Chondrocyte (in vitro differentiated cells): ENCODE results near the gene AMMECR1L. TPM values are rescaled to one million over a fixed set of nuclear protein-coding genes. Genes with fewer than 3 reads are reported as not detected.
"Not testable (repeated sequence)": the region's sequence is repeated elsewhere in the genome, so short reads cannot be mapped to it uniquely, and the experiment has no call there.

Experiments
- DNase-seq: peaks from one replicate; pipeline ENCODE4 v3.0.0; 2021; ENCODE audit warnings: mixed read lengths, low spot score
- H3K27ac Mint-ChIP-seq: one replicate; pipeline ENCODE4 v1.8.0; 2021; ENCODE audit warnings: mild to moderate bottlenecking, moderate library complexity, mixed read lengths; ENCODE audit not compliant: unreplicated experiment
- H3K27me3 Mint-ChIP-seq: 2 replicates; pipeline ENCODE4 v1.8.0; 2021; ENCODE audit warnings: low read depth, mixed read lengths
- H3K36me3 Mint-ChIP-seq: 2 replicates; pipeline ENCODE4 v1.8.0; 2021; ENCODE audit warnings: low read depth, mixed read lengths
- H3K4me1 Mint-ChIP-seq: 2 replicates; pipeline ENCODE4 v1.8.0; 2021; ENCODE audit warnings: low read depth, mild to moderate bottlenecking, mixed read lengths
- H3K4me3 Mint-ChIP-seq: one replicate; pipeline ENCODE4 v1.8.0; 2021; ENCODE audit warnings: mild to moderate bottlenecking, moderate library complexity, mixed read lengths; ENCODE audit not compliant: unreplicated experiment
- H3K9me3 Mint-ChIP-seq: 2 replicates; pipeline ENCODE4 v1.8.0; 2021; ENCODE audit warnings: low read depth, mixed read lengths
- CTCF ChIP-seq: fragments of 200-600 bp; sonication (generic); IDR thresholded peaks from 2 replicates; pipeline ENCODE4 v1.5.0; 2021; ENCODE audit warnings: antibody characterized with exemption, mild to moderate bottlenecking, moderate library complexity
- long read RNA-seq: library from polyadenylated mRNA; stranded (forward); transcript quantifications from one replicate; pipeline ENCODE4 v2.0.0, GENCODE V29; 2021
- total RNA-seq: library from RNA; stranded (reverse); gene quantifications from 3 replicates; pipeline ENCODE4 v1.2.1, GENCODE V29; 2021

AMMECR1L gene
- 21.5 to 25.4 TPM (median 25.2 TPM) in 3 replicates for total RNA-seq
- long read RNA-seq, full-length matches to known transcripts = 19 of 29 reads
- long read RNA-seq, partial matches to known transcripts = 2 of 29 reads
- long read RNA-seq, other reads (novel, unspliced or antisense) = 8 of 29 reads

DNA sequence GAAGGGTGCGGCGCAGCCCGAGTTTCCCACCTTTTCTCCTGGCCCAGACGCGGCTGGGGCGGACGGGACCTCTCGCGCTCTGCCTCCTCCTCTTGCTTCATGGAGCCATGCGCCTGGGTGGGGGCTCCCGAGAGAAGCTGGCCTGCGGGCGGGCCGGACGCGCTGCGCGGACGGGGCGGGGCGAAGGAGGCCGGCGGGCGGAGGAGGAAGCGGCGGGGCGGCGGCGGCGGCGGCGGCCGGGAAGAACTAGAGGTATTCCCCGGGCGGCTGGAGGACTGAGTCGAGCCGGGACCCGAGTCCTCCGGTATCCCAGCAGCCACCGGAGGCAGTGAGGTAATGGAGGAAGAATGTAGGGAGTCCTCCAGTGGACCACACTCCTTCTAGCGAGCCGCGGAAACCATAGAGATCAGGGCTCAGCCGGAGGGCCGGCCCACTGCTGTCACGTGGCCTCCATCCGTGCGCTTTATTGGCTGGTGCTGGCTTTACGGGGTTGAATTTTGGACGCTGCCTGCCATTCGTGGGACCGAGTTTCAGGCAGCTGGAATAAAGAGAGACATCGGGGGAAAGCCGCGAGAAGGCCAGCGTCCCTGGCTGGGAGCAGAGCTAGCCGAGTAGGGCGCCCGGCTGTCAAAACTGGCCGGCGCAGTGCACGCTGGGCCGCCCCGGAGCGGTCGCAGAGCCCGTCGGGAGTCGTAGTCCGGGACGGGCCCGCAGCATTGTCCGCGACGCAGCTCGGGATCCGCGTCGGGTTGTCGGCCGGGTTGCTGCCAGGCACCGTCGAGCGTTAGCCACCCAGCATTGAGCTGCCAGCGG is at the start of gene AMMECR1L:
Gene AMMECR1L, minus strand, starts transcription at position 177 of the 813 bp plus-strand sequence. CDS start 11,722 bp downstream, outside the sequence.
- not testable (repeated sequence) for H3K36me3 Mint-ChIP-seq, DNase-seq, H3K27me3 Mint-ChIP-seq, H3K9me3 Mint-ChIP-seq
- Mint-ChIP-seq H3K27ac (peak within 1 kb of the TSS; percentile 96), H3K4me1 (peaks cover 40% of the 10 kb centered on the region), H3K4me3 (peak within 1 kb of the TSS; percentile 92)

DNA sequence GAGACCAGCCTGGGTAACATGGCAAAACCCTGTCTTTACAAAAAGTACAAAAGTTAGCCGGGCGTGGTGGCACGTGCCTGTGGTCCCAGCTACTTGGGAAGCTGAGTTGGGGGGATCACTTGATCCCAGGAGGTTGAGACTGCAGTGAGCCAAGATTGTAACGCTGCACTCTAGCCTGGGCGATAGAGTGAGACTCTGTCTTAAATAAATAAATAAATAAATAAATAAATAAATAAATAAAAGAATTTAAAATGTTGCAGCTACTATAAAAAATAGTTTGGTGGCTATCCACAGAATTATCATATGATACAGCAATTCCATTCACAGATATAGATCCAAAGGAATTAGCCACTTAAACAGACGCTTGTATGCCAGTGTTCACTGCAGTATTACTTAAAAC is 49.6 kb upstream of the AMMECR1L start:
- DNase-seq = no peak
- Mint-ChIP-seq H3K4me1 (no peaks in the 10 kb centered on the region), H3K36me3 (no peaks in the 10 kb centered on the region), H3K4me3 (no peak overlapping the region), H3K9me3 (no peaks in the 10 kb centered on the region), H3K27ac (no peak overlapping the region), H3K27me3 (no peaks in the 10 kb centered on the region)
- TF ChIP-seq CTCF = no peak

DNA sequence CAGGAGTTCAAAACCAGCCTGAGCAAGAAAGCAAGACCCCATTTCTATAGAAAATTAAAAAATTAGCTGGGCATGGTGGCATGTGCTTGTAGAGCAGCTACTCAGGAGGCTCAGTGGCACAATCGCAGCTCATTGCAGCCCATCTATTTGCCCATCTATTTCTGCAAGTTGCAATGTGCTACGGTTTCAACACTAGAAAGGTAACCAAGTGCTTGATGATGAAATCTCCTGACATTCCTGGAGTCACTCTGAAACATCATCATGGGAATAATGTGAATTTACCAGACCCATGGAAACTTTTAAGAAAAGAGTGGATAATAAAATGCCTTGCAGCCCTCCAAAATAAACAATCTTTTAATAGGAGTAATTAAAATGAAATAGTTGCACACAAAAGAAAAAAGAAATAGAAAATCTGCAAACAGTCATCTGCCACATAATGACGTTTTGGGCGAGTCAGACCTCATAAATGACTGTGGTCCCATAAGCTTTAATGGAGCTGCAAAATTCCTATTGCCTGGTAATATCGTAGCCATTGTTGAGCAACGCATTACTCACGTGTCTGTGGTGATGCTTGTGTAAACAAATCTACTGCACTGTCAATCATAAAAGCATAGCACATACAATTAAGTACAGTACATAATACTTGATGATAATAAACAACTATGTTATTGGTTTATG is 46.6 kb upstream of the AMMECR1L start:
- no peak for DNase-seq
- H3K4me3 Mint-ChIP-seq = no peak overlapping the region
- H3K27ac Mint-ChIP-seq = no peak overlapping the region
- TF ChIP-seq CTCF = no peak
- H3K9me3 Mint-ChIP-seq = no peaks in the 10 kb centered on the region
- H3K4me1 Mint-ChIP-seq = no peaks in the 10 kb centered on the region
- H3K36me3 Mint-ChIP-seq = no peaks in the 10 kb centered on the region
- H3K27me3 Mint-ChIP-seq = no peaks in the 10 kb centered on the region

DNA sequence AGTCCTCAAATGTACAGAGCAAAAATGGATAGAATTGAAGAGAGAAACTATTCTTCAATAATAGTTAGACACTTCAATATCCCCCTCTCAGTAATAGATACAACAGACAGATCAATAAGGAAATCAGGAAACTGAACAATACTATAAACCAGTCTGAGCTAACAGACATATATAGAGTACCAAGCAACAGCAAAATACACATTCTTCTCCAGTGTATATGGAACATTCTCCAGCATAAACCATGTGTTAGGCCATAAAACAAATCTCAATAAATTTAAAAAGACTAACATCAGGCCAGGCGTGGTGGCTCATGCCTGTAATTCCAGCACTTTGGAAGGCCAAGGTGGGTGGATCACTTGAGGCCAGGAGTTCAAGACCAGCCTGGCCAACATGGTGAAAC is 43.7 kb upstream of the AMMECR1L start:
- Mint-ChIP-seq H3K27me3 (no peaks in the 10 kb centered on the region), H3K36me3 (no peaks in the 10 kb centered on the region), H3K4me1 (no peaks in the 10 kb centered on the region), H3K9me3 (no peaks in the 10 kb centered on the region), H3K4me3 (no peak overlapping the region), H3K27ac (no peak overlapping the region)
- no peak for TF ChIP-seq CTCF
- DNase-seq = no peak

DNA sequence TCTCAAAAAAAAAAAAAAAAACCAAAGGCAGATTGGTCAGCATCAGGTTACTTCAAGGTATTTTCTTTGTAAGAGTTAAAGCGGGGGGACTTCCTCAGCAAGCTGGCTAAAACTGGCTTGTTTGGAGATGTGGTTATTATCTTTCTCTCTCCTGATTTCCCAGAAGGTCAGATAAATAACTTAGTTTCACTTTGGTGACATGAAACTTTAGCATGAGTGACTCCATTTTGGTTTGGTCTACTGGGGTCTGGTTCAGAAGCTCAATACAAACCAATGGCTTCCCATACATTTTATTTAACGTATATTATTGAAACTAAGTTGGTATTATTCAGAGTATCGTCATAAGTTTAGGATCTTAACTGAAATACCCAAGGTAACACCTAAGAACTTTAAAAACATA is 41.6 kb upstream of the AMMECR1L start:
- Mint-ChIP-seq H3K4me3 (no peak overlapping the region), H3K36me3 (no peaks in the 10 kb centered on the region), H3K9me3 (no peaks in the 10 kb centered on the region), H3K27me3 (no peaks in the 10 kb centered on the region), H3K4me1 (no peaks in the 10 kb centered on the region), H3K27ac (no peak overlapping the region)
- TF ChIP-seq CTCF = no peak
- no peak for DNase-seq
